CD4-positive, alpha-beta T cell treated with Interleukin-6 at 100 ng/mL for 8 hours (primary cell): ENCODE data around the gene GFER.
"Not testable (repeated sequence)": the region's sequence is repeated elsewhere in the genome, so short reads cannot be mapped to it uniquely, and the experiment has no call there.

Experiments used
- DNase-seq: peaks from one replicate; pipeline ENCODE4 v3.0.0-alpha.2; 2020; ENCODE audit warnings: mixed read lengths, low spot score

The GFER gene

DNA sequence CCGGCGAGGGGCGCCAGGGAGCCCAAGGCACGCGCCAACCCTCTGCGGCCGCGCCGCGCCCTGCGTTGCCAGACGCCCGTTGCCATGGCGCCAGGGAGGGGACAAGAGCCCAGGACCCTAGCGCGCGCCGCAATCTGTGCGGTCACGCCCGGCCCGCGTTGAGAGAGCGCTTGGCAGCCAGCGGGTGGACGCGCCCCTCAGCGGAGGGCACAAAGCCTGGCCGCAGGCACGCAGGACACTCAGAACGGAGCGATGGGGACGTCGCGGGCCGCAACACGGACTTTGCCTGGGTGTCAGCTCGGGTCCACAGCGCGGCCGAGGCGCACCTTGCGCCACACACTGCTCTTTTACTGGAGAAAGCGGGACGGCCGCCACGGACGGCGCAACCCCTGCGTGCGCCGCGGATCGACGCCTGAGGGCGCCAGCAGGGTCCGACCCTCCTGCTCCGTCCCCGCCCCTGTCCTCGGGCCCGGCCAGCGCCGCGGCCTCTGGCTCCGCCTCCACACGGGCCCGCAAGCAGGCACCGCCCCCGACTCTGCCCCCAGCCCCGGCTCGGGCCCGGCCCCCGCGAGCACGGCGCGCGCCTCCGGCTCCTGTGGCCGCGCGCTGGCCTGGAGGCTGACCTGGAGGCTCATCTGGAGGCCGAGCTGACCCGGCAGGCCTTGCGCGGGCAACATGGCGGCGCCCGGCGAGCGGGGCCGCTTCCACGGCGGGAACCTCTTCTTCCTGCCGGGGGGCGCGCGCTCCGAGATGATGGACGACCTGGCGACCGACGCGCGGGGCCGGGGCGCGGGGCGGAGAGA, at the start of gene GFER:
Gene GFER, plus strand, starts transcription at position 650 of the 803 bp plus-strand sequence. Its CDS starts 26 bp downstream, at position 676.
- DNase-seq, result peak; percentile 63

- no peak for DNase-seq
Observed at GRCh38 chr16:1936945-1937479, 47.0 kb upstream of the GFER start.

DNA sequence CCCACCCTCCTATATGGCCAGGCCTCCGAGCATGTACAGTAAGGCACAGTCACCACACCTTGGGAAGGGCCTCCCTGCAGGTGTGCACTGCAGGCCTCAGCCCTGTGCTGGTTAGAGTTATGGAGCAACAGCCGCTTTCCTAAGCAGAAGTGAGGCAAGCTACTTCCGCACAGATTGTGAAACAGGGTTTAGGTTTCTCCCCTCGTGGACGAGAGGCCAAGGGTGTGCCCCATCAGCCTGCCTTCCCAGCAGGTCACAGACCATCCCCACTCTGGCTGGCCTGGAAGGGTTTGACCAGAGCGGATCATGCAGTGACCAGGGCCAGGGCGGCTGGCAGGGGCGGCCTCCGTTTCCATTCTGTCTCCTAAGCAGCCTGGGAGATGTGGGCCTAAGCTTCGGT, 45.7 kb upstream of the GFER start:
- no peak for DNase-seq

GRCh38 chr16:1938910-1939309, 45.1 kb upstream of the GFER start:
- no peak for DNase-seq

DNA sequence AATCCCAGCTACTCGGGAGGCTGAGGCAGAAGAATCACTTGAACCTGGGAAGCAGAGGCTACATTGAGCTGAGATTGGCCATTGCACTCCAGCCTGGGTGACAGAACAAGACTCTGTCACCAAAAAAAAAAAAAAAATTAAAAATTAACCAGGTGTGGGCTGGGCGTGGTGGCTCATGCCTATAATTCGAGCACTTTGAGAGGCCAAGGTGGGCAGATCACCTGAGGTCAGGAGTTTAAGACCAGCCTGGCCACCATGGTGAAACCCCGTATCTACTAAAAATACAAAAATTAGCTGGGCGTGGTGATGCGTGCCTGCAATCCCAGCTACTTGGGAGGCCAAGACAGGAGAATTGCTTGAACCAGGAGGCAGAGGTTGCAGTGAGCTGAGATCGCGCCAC, 44.2 kb upstream of the GFER start:
- DNase-seq, result not testable (repeated sequence)

- DNase-seq, result no peak
Observed at GRCh38 chr16:1940273-1941161, 43.5 kb upstream of the GFER start.

DNA sequence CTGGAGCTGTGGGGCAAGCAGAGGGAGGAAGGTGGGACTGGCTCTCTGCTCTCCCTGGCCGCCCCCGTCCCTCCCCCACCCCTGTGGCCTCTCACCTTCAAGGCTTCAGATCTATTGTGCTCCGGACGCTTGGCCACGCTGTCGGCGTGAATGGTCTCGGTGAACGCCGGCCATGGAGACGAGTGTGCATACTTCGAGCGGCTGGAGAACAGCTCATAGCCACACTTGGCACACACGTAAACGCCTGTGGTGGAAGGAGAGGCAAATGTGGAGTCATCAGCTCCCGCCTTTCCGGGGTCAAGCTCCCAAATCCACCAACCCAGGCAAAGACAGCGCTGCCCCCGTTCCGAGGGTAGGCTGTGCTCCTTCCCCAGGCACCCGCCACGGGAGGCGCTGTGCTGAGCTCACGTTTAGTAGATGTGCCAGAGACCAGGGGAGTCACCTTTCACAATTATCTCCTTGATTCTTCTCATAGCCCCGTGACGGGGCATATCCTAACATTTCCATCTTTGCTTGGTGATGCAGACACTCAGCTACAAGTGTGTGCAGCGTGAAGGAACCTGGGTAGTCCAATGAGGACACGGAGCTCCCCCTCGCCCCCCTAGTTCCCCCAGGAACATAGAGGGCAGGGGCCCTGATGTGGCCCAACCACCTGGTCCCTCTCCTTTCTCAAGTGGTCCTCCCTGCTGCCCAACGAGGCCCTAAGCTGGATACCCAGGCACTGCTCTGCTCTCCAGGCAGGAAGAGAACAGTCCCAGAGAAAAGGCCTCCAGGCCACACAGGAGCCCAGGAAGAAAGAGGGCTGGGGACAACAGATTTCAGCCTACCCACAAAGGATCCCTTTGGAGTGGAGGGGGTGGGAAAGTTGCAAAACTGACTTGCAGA, 42.6 kb upstream of the GFER start:
- DNase-seq, result no peak

DNA sequence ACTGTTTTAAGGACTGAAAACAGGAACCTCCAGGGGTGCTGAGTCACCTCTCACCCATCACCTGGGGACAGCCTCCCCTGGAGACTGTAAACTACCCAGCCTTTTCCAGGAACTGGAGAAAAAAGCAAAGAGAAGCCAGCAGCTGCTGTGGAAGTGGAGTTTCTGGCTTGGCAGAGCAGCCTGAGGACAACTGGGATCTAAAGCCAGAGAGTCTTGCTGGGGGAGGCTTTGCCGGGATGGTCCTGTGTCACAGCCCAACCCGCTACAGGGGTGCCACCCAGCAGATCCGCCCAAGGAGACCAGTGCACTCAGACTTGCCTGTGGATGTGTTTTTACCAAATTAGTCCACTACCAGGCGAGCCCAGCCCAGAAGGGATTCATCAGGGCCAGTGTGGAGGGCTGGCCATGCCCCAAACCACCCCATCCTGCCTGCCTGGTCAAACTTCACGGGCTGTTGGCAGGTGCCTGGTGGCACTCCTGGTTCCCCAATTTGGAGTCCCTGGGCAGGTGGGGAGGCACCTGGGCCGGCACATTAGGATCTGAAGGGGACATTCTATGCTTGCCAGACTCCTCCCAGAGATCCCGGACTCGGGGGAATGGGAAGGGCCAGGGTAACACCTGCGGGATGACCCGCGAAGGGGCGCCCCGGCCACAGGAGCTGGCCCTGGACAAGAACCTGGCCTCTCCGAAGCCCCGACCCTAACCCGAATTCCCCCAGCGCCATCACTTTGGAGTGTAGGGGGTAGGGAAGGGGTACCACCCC, 41.8 kb upstream of the GFER start:
- DNase-seq, result no peak

DNA sequence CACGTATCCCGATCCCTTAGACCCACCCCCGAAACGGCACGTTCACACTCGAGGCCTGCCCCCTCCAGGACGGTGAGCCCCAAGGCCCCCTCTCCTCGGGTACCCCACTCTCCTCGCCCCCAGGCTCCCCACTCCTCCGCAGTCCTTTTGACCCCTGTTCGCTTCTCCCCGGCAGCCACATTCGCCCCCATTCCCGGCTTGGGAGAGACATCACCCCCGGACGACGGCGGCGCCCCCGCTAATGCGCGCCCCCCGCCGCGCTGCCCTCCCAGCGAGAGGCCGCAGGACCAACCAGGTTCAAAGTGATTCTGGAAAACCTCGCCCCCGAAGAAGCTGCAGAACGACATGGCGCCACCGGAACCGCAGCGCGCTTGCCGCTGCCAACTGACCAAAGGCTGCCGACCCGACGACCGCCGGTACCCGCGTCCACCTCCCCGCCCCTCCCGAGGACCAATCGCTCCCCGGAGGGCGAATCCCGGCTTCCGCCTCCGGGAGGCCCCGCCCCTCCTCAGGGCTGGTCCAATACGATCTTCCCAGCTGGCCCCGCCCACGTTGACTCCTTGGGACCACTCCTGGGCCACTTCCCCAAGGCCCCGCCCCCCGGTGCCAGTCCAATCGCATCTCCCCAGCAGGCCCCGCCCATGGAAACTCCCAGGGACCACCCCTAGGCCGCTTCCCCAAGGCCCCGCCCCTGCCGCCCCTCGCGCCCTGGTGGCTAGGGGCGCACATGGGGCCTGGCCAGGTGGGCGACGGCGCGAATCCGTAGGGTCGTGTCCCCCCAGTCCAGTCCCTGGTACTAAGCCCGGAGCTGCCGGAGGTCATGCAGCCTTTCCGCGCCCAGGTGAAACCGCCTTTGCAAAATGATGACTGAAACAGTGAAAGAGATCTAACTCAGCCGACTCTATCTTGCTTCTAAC, 40.9 kb upstream of the GFER start, which contains the start of gene MSRB1:
Gene MSRB1, minus strand, starts transcription at position 390 of the 917 bp plus-strand sequence. Its CDS starts 43 bp downstream, at position 347.
- peak; percentile 99 for DNase-seq

- DNase-seq, result no peak
Observed at GRCh38 chr16:1944612-1945199, 39.3 kb upstream of the GFER start.

DNA sequence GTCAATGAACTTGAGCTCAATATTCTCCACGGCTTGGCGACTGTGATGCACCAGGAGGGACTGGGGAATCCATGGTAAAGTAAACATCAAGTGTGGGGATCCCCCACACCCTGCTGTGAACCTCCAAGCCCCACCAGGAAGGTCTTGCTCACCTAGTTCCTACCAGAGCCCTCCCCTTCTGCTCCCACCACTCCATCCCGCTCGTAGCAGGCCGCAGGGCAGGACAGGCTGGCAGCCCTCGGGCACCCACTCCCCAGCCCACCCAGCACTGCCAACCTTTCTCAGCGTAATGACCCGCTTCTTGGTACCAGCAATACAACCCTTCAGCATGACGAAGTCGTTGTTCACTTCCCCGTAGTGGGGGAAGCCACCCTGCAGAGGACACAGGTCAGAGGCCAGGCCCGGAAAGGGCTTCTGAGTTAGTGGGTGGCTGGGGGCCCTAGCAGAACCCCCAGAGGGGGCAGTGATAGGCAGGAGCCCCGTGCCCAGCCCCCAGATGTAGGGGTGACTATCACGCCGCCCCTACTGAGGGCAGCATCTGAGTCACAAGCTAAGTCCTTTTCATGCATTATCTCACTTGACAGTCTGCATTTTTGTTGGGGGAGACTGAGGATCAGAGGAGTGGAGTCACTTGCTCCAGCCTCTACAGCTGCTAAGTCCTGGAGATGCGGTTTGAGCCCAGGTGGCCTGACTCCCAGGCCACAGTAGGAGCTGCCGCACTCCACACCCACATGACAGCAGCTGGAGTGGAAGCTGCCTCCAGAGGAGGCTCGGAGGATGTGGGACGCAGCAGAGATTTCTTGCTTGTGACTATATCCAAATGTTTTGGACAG, 38.2 kb upstream of the GFER start:
- DNase-seq, result no peak

DNA sequence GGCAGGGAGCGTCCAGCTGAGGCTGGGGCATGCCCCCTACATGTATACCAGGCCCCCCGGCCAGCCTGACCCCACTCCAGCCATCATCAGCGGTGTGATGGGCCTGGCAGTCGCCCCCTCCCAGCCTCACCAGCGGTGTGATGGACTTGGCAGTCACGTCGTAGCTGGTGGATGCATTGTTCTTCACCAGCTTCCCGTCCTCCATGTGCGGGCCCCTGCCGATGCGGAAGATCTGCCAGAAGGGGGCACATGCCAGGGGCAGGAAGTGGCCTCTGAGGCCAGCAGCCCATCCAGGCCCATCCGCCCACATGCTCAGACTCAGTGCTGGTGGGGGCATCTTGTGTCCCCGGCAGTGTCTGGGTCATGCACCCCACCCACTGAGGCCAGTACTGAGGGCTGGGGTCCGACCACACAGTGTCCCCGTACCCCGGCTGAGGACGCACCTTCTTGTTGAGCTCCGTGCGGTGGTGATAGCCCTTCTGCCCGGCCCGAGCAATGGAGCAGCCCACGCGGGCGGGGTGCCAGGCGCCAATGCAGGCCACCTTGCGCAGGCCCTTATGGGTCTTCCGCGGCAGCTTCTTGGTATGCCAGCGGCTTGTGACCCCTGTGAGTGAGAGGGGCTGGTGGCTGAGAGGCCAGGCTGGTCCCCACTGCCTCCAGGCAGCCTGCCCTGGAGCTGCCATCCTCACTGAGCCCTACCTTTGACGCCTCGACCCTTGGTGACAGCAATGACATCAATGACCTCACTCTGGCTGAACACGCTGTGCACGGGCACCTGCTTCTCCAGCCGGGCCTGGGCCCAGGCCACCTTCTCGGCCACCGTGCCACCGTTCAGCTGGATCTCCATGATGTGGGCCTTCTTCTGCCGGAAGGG, 37.3 kb upstream of the GFER start:
- DNase-seq, result no peak

GRCh38 chr16:1947369-1947670, 36.7 kb upstream of the GFER start:
- no peak for DNase-seq

DNA sequence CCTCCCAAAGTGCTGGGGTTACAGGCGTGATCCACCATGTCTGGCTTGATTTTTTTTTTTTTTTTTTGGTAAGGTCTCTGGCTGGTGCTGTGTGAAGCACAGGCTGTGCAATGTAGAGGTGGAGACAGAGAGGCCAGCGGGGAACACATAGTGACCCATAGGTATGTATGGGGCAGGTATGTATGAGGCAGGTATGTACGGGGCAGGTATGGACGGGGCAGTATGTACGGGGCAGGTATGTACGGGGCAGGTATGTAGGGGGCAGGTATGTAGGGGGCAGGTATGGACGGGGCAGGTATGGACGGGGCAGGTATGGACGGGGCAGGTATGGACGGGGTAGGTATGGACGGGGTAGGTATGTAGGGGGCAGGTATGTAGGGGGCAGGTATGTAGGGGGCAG, 34.5 kb upstream of the GFER start:
- no peak for DNase-seq

DNA sequence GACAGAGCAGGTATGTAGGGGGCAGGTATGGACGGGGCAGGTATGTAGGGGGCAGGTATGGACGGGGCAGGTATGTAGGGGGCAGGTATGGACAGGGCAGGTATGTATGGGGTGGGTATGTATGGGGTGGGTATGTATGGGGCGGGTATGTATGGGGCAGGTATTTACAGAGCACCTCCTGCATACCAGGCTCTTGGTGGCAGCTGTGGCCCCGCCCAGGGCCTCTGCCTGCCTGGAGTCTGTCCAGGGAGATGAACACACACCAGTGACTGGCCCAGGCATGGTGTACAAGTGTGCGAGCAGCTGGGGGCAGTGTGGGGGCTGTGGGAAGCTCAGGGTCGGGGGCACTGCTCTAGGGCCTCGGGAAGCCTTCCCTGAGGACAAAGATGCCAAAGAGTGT, 33.9 kb upstream of the GFER start:
- DNase-seq, result no peak

DNA sequence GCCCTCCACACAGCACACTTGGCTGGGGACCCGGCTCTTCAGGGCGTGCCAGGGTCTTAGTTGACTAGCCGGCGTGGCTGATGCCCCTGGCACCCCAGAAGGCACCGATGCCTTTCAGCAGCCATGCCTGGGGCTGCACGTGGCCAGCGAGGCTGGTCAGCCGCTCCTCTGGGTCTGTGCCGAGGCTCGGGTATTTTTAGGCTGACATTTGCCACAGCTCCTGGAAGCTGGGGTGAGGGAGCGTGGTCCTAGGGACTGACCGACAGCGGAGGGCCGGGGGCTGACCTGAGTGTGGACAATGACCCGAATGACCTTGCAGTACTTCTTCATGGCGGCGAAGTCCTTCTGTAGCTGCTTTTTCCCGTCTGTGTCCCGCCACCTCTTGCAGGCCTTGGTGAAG, 33.4 kb upstream of the GFER start:
- DNase-seq, result no peak

GRCh38 chr16:1953734-1954133, 30.3 kb upstream of the GFER start:
- DNase-seq, result no peak
